Mammary epithelial cell (primary cell): ENCODE measurements around the gene OR5D14.

Source experiments
- CTCF ChIP-seq, 2 donors: IDR thresholded peaks in 1 of 2; conservative IDR thresholded peaks in 1 of 2; 2 replicates each; pipeline ENCODE4 v1.5.1; 2011 to 2012; ENCODE audit warnings: inconsistent platforms in 2 of 2, low read length in 2 of 2, mild to moderate bottlenecking in 2 of 2, control low read depth in 1 of 2, low read depth in 1 of 2; ENCODE audit not compliant: insufficient read depth in 1 of 2; ENCODE audit errors: extremely low read depth in 1 of 2
- EZH2 ChIP-seq: IDR thresholded peaks from 2 replicates; pipeline ENCODE4 v1.6.1; 2012; ENCODE audit warnings: low read length, inconsistent platforms, borderline replicate concordance

GRCh38 chr11:55826919-55827318 is 31.6 kb downstream of the OR5D14 start, which contains the start of gene OR5L2:
- no peak for TF ChIP-seq CTCF (conservative IDR thresholded peaks at IDR 0.05 in 1 of 2, IDR thresholded peaks at IDR 0.05 in 1 of 2; ENCODE audit: extremely low read depth in 1 of 2, insufficient read depth in 1 of 2, low read depth in 1 of 2, low read length in 2 of 2)
- TF ChIP-seq EZH2: no peak
